Measurements from ENCODE around the gene ADAM15.

The ADAM15 gene

GRCh38 chr1:155043301-155043702 is 7.8 kb upstream of the ADAM15 start:
- TF ChIP-seq, protein P1, sequence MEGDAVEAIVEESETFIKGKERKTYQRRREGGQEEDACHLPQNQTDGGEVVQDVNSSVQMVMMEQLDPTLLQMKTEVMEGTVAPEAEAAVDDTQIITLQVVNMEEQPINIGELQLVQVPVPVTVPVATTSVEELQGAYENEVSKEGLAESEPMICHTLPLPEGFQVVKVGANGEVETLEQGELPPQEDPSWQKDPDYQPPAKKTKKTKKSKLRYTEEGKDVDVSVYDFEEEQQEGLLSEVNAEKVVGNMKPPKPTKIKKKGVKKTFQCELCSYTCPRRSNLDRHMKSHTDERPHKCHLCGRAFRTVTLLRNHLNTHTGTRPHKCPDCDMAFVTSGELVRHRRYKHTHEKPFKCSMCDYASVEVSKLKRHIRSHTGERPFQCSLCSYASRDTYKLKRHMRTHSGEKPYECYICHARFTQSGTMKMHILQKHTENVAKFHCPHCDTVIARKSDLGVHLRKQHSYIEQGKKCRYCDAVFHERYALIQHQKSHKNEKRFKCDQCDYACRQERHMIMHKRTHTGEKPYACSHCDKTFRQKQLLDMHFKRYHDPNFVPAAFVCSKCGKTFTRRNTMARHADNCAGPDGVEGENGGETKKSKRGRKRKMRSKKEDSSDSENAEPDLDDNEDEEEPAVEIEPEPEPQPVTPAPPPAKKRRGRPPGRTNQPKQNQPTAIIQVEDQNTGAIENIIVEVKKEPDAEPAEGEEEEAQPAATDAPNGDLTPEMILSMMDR (IDR thresholded peaks at IDR 0.05; ENCODE audit: unreplicated experiment in 3 of 3) = no peak
- Mint-ChIP-seq H3K4me1 (peaks cover 7% of the 10 kb centered on the region), H3K27ac (no peak overlapping the region), H3K4me3 (no peak overlapping the region), H3K36me3 (ENCODE audit: low read depth) (no peaks in the 10 kb centered on the region), H3K9me3 (no peaks in the 10 kb centered on the region), H3K27me3 (ENCODE audit: low read depth) (peaks cover 10% of the 10 kb centered on the region)

- H3K4me1 Mint-ChIP-seq = peaks cover 11% of the 10 kb centered on the region
- TF ChIP-seq, protein P1 (IDR thresholded peaks at IDR 0.05; ENCODE audit: unreplicated experiment in 3 of 3) = no peak
- no peaks in the 10 kb centered on the region for H3K36me3 Mint-ChIP-seq (ENCODE audit: low read depth)
- no peak overlapping the region for H3K4me3 Mint-ChIP-seq
- no peak overlapping the region for H3K27ac Mint-ChIP-seq
- peaks cover 10% of the 10 kb centered on the region for H3K27me3 Mint-ChIP-seq (ENCODE audit: low read depth)
- no peaks in the 10 kb centered on the region for H3K9me3 Mint-ChIP-seq
Measured at GRCh38 chr1:155043793-155044192, 7.3 kb upstream of the ADAM15 start.

- Mint-ChIP-seq H3K9me3 (no peaks in the 10 kb centered on the region), H3K27me3 (ENCODE audit: low read depth) (peaks cover 10% of the 10 kb centered on the region), H3K4me3 (no peak overlapping the region), H3K27ac (peak overlapping the region in 1 of 3 experiments; percentile 37), H3K36me3 (ENCODE audit: low read depth) (no peaks in the 10 kb centered on the region), H3K4me1 (peaks cover 15% of the 10 kb centered on the region)
- TF ChIP-seq, protein P1 (IDR thresholded peaks at IDR 0.05; ENCODE audit: unreplicated experiment in 3 of 3) = no peak
Measured at GRCh38 chr1:155044365-155044764, 6.8 kb upstream of the ADAM15 start.

GRCh38 chr1:155044812-155045657 is 6.1 kb upstream of the ADAM15 start:
- H3K36me3 Mint-ChIP-seq (ENCODE audit: low read depth) = no peaks in the 10 kb centered on the region
- H3K4me1 Mint-ChIP-seq = peaks cover 22% of the 10 kb centered on the region
- peaks cover 10% of the 10 kb centered on the region for H3K27me3 Mint-ChIP-seq (ENCODE audit: low read depth)
- H3K9me3 Mint-ChIP-seq = no peaks in the 10 kb centered on the region
- H3K4me3 Mint-ChIP-seq = peak overlapping the region in 1 of 3 experiments; percentile 37
- H3K27ac Mint-ChIP-seq = peak overlapping the region in 1 of 3 experiments; percentile 37
- TF ChIP-seq, protein P1 (IDR thresholded peaks at IDR 0.05; ENCODE audit: unreplicated experiment in 3 of 3) = peak; percentile 45 to 62 (median 46)

- TF ChIP-seq, protein P1 (IDR thresholded peaks at IDR 0.05; ENCODE audit: unreplicated experiment in 3 of 3) = no peak
- peak overlapping the region in 1 of 3 experiments; percentile 54 for H3K27ac Mint-ChIP-seq
- H3K36me3 Mint-ChIP-seq (ENCODE audit: low read depth) = no peaks in the 10 kb centered on the region
- peak overlapping the region; percentile 55 to 88 (median 67) for H3K4me3 Mint-ChIP-seq
- peaks cover 26% of the 10 kb centered on the region for H3K4me1 Mint-ChIP-seq
- no peaks in the 10 kb centered on the region for H3K9me3 Mint-ChIP-seq
- H3K27me3 Mint-ChIP-seq (ENCODE audit: low read depth) = peaks cover 18% of the 10 kb centered on the region
Measured at GRCh38 chr1:155048449-155049334, 2.4 kb upstream of the ADAM15 start.

Measured in nephron (organoid).